ENCODE results near the gene TRMT61A.

TRMT61A gene

DNA sequence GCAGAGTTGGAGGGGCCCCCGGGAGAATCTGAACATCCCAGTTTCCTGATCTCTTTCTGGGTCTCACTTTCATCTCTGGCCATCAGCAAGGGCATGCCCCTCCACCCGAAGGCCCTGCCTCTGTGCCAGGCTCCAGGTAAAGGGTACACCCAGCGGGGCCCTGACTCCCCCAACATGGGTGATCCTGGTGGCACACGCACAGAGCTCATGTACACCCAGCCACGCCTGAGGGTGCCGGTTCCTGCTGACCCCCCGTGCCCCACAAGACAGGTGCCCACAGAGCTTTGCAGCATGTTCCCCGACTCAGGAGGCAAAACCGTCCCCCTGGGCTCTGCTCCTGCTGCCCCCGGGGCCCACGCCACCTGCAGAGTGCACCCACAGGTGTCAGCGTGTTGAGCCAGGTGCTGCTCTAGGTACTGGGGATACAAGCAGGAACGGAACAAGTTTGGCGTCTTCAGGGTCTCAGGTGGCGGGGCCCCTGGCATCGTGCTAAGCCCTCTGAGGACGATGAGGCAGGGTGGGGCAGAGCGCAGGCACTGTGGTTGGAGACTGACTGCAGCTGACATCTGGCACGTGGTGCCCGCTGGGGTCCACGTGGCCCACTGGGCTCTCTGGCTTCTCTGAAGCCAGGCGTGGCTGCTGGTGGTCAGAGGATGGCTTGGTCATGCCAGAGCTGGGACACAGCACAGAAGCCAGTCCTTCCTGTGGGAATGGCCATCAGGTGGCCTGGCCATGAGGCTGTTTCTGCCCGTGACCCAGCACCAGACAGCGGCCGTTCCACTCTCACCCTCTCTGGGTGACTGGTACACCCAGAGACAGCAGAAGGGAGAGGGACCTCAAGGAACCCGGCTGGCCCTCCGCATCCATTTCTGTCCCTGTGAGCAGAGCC lies 19.7 kb downstream of the TRMT61A start:
- DNase-seq, result no peak

DNA sequence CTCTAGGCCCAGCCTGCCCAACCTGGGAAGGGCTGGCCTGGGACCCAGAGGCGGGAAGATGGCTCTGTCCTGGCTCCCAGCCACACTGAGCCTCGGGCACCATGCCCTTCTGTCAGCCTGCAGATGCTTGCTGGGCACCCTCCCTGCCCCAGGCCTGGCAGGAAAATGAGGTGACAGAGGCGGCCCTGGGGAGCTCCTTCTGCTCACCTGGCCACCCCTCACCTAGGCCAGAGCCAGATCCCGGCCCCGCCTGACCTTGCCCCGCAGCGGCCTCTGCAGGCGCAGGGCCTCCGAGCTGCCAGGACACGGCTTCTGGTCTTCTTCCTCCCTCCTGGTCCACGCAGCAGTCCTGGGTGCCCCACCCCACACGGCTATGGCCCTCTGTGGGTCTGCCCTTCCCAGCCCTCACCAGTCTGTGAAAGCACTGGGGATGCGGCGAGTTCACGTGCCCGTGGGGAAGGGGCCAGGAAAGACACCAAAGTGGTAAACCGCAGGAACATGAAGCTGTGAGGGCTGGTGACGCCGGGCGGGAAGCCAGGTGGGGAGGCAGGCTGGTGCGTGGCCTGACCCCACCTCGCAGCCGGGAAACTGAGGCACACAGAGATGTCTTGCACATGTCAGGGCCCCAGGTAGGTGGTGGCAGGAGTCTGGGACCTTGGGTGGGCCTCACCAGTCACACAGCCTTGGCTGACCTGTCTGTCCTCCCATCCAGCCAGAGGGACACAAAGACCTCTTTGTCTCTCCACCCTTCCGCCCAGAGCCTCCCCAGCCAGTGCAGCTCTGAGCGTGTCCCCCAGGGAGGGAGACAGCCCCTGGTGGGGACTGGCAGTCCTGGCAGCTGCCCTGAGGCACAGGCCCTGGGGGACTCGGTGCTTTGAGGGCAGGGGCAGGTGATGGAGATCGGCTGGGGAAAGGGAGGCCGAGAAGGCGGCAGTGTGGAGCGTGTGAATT lies 20.6 kb downstream of the TRMT61A start:
- DNase-seq, result no peak

DNA sequence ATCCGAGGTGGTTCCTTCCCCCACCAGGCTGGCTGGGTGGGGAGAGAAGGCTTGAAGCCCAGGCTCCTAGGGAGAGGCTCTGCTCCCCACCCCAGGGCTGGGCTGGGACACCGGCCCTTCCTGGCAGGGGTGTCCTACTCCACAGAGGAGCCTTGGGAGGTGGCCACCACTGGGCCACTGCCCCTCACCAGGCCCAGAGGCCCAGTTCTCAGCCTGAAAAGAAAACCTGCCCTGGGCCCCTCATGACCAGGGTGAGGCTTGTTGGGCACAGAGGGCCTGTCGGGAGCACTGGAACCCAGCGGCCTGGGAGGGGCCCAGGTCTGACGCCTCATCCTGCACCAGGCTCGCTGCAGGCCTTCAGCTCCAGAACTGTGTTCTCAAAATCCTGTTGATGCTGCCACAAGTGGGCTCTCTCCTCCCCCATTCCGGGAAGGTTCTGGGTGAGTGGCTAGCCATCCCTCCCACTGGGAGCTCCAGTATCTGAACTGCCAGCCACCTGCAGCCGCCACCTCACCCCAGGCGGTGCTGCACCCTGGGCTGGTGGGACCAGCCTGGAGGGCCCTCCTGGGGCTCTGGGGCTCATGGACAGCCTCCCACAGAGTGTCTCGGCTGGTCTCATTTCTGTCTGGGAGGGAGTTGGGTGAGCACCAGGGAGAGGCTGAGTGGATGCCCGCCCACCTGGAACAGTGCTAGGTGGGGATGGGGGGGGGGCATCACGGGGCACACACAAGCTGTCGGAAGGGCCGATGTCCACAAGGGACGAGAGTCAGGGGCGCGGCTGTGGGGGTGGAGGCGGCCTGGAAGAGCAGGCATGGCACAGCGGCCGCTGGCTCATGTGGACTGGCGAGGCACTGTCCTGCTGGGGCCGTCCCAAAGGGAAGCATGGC lies 21.7 kb downstream of the TRMT61A start:
- DNase-seq, result peak in 1 of 4 experiments; percentile 1

DNA sequence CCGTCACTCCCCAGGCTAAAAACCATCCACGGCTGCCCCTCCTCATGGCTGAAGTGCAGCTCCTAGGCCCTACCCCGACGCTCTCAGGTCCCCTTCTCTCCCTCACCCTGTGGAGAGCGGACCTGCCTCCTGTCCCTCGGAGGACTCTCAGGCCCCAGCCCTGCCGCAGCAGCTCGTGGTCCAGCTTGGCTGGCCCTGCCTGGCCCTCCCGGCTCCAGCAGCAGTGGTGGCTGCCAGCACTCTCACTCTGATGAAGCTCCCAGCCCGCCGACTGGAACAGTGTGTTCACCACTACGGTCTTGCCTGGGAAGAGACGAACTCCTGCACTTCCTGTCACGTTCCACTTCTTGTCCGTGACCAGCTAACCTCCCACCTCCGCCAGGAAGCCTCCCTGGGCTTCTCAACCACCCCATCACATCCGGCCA lies 22.4 kb downstream of the TRMT61A start:
- DNase-seq, result no peak

DNA sequence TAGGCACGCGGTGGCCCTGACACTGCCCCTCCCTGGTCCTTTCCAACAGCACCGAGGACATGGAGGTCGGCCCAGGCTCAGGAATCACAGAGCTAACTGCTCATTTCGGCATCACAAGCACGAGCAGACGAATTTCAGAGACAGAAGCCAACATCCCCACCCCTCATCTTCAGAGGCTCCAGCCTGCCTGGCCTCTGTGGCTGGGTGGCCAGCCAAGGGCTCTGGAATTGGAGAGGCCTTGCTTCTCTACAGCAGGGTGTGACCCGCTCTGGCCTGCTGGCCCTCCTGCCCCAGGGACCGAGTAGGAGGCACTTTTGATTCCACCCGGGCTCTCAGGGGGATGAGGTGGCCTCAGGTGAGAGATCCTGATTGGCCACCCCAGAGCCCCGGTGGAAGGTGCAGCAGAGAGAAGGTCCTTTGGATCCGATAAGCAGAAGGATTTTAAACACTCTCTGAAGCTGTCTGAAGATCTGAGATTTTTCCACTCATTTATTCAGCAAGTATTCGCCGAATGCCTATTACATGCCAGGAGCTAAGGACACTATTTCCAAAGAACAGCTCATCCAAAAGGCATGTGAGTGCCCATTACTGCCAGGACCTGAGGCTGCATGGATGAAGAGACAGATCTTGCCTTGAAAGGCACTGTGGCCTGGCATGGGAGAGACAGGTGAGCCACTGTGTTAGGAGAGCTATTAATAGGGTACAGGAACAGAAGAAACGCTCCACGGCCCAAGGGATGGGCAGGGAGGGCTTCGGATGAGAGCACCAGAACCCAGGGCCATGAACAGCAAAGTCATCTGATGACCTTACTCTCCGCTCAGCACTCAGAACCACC lies 23.2 kb downstream of the TRMT61A start:
- DNase-seq, result no peak

DNA sequence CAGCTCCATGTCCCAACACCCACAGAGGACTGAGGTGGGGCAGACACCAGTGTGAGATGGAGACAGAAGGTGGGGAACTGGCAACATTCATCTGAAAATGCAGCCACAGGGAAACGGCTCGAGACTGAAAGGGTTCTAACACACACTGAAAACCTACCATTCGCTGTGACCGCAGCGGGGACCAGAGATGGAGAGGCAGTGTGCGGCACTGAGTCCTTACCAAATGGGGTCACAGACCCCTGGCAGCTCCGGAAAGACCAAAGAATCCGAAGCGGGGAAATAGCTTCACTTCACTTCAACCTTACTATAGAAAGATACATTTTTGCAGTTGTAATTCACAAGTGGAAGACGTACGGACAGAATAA lies 23.8 kb downstream of the TRMT61A start:
- DNase-seq, result no peak

DNA sequence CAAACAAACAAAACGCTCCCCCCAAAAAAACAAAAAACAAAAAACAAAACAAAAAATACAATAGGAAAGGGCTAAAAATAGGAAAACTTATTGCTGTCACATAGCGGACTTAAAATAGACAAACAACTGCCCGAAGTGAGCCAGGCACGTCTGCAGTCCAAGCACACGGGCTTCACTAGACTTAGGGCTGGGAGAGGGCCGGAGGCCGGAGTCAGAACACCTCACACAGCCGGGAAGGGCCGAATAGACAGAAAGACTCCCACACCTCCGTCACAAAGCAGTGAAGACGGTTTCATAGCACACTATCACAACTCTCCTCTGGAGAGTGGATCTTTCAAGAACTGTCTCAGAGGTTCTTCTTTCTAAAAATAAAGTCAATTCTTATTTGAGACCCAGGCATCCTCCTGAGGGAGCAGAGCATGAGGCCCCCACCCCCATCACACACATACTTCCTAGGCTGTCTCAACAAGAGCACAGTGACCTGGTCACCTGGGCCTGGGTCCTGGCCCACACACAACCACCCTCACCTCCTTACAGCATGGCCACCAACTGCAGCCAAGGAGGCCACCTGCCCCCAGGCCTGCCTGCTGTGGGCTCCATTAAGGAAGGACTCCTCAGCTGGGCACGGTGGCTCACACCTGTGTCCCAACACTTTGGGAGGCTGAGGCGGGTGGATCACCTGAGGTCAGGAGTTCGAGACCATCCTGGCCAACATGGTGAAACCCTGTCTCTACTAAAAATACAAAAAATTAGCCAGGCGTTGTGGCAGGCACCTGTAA lies 26.8 kb downstream of the TRMT61A start:
- DNase-seq, result no peak

DNA sequence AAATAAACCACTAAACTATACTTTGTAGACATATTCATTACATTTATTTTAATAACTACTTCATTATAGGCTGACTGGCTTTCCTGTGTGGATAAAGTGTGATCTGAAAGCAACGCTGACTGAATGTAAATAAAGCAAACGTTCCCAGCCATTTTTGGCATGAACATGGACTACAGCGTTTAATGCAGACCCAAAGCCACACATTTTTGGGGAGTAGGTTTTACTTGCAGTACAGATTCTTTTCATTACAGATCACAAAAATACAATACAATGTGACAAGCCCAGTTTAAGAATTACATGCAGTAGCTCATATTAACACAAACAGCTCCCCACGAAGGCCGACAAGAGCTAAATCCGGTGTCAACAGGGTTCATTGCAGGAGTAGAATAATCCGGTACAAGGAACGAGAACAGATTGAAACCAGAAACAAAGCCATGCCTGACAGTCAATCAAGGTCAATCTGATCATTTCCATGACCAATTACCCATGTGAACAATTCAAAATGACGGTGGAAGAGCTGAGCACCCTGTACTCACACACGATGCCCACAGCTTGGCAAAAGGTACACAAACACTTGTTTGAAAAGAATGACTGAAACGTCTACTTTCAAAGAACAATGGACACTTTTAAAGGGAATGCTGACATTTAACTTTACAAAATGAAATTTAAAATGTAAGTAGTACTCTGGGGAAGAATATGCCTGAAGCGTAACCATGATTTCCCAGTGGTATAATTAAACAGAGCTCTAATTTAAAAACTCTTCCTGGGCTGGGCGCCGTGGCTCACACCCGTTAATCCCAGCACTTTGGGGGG lies 28.2 kb downstream of the TRMT61A start:
- no peak for DNase-seq

DNA sequence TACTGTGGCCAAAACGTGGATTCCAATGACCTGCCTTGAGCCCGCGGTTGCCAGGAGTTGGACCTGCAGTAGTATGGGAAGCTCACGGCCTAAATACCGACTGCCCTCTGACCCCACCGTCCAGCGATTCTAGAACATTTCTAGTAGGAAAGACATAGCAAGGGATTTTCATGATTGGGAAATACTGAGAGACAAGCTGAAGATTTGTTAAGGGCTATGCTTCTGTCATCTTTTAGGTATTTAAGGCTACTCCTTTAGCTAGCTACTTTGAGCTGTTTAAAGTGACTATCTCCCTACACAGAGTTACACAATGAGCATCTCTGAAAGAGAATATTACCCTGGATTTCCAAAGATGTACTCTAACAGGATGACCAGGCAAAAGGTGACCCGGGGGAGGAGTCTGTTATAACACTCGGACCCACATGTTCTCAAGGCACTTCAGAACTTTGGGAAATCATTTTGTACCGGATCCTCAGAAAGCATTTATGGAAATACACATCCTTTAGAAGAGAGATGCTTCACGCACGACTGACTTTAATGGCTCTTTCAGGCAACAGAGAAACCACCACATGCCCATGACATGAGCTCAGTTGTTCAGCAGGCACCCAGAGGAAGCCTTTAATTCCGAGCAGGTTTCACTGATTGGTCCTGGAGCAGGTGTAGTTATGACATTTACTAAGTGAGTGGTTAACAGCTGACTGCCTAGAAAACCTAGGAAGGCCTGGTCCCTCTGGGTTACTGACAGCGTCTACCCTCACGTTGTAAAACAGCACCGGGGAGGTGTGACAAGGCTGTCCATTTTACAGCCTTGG lies 29.3 kb downstream of the TRMT61A start:
- DNase-seq, result no peak

DNA sequence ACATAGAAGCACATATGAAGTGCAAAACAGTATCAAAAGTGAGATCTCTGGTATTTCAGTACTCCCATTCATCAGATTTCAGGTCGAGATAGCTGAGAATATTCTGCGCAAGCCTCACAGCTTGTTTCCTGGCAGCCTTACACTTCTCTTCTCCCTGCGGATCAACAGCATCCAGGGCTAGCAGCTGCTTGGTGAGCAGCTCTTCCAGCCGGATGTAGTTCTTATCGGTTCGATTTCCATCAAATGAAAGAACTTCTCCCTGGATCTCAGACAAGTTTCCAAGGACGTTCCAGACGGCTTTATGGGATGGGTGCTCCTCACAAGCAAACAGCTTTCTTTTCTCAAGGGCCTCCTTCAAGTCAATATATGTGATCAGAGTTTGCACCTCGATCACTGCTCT lies 30.8 kb downstream of the TRMT61A start:
- no peak for DNase-seq

DNA sequence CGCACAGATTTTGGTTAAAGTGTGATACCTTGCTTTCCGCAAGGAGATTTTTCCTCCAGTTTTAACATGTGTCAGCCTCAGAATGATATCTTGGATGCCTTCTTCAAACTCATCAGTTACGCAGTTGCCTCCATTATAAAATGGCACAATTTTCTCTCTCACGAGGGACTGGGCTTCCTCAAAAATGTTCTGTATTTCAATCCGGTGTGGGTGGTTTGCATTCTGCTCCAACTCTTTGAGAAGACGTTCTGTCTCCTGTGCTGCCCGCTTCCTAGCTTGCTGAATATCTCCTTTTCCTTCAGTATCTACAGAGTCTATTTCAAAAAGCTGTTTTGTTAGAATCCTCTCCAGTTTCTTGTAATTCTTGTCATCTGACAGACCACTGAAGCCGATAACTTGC lies 31.7 kb downstream of the TRMT61A start:
- DNase-seq, result peak; percentile 21 to 43 (median 40)

DNA sequence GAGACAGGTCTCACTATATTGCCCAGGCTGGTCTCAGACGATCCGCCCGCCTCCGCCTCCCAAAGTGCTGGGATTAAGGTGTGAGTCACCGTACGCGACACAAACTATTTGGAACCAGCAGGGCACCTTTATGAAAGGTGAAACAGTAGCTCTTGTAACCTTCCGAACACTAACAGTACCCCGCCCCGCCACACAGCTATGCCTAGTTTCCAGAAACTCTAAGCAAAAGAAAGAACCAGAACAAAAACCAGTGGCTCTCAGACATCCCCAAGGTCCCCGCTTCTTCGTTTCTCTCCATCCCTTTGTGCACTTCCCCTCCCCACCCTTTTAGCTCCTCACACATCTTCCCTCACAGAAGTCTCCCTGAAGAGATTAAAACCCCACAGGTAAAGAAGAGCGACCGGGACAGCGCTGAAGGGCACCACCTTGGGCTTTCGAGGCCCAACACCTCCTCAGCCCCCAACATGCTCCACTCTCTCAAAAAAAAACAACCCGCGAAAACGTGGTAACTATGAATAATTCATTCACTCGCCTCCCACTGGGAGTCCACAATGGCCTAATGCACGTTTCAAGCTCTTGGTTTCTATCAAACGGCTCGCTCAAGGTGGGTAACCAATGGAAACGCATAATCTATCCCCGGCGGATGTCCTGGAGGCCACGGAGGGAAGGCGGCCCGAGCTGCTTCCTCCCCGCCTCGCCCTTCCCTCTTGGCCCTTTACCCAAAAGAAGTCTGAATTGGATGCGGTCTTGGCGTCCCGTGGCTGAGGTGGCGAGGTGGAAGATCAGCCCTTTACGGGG lies 32.6 kb downstream of the TRMT61A start:
- DNase-seq, result peak; percentile 36 to 68 (median 57)

DNA sequence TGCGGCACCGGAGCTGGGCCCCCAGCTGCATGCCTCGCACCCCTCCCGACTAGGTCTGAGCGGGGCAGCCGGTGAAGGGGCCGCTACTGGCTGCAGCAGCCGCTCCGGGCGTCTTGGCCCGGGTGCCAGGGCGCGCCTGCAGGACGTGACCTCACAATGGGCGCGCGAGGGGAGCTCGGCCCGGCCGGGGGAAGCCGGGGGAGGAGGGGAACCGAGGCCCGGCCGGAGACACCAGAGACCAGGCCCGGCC lies 33.1 kb downstream of the TRMT61A start:
- DNase-seq, result peak; percentile 53 to 79 (median 66)

DNA sequence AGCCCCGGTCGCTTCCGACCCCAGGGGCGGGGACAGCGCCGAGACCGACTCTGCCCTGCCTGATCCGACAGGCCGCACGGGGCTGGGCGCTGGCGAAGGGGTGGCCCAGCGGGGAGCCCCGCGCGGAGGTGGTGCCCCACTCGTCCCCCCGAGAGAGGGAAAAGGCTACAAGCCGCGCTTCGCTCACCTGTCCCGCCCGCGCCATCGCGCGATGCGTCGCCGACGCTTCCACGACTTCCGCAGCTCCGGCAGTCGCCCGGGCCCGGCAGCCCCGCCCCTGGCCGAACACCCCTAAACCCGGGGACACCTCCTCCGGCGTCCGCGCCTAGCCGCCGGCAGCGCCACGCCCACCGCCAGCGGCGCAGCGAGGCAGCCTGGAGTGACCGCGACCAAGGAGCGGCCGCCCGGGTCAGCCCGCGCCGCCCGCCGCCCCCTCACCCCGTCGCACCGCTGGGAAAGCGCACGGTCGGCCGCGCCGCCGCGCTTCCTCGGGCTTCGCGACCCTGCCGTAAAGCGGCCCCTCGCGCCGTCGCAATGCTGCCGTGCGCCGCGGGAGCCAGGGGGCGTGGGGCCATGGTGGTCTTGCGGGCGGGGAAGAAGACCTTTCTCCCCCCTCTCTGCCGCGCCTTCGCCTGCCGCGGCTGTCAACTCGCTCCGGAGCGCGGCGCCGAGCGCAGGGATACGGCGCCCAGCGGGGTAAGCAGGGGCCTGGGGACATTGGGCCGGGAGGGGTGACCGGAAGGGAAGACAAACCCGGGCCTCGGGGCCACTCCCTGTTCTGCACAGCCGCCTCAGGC lies 33.6 kb downstream of the TRMT61A start, which contains the start of the genes BAG5 and COA8:
TSS of gene BAG5 (minus strand) at position 229 of the 797 bp plus-strand sequence. CDS start 1,493 bp downstream, outside the sequence.
TSS of gene COA8 (plus strand) at position 532 of the 797 bp plus-strand sequence. CDS start at position 574, 42 bp downstream.
- DNase-seq, result peak; percentile 85 to 94 (median 90)

DNA sequence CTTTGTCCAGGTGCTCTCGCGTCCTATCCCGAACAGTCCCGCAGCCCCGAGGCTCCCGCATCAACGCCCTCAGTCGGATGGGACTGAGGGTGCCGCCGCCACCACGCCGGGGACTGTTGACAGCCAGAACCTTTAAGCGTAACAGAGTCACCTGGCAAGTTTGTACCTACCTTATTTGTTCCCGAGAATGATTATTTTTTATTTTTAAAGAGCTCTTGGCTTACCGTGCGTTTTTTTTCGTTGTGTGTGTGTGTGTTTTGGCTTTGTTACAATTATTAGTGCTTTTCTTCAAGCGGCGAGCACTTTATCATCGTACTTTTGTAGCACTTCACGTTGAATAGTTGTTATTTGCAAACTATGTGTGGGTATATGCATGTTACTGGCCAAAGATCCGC lies 34.2 kb downstream of the TRMT61A start:
- DNase-seq, result no peak

DNA sequence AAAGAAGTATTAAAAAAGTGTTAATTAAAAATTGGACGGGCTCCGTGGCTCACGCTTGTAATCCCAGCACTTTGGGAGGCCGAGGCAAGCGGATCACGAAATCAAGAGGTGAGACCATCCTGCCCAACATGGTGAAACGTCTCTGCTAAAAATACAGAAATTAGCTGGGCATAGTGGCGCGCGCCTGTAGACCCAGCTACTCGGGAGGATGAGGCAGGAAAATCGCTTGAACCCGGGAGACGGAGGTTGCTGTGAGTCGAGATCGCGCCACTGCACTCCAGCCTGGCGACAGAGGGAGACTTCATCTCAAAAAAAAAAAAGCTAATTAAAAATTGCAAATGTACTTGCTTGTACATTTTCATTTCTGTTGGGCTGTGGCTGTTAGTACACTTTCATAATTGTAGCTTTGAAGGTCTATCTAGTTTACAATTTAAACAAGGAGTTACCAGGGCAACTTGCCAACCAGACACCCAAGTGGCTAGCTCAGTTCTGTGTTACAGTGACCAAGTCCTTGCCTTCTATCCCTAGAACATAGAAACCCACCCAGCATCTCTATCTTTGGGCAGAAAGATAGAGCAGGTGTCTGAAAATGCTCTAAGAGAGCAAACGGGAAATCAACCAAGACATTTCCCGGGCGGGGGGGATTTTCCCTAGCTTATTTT lies 35.0 kb downstream of the TRMT61A start:
- DNase-seq, result no peak

DNA sequence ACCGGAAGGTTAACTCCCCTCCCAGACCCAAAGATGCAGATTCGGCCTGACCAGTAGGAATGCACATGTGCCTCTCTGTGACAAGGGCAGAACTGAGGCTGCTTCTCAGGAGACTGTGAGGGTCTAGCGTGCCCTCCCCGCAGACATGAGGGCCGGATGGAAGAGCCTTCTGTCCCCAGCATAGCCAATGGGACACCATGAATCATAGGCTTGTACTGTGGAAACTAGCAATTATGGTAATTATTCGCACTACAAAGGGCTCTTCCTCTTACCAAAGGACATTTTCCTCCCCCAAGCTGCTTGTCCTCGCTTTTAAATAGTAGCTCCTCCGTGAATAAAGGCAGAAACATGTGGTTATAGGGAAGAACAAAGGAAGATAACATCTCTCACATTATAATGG lies 40.0 kb downstream of the TRMT61A start:
- no peak for DNase-seq

Data from suppressor macrophage (primary cell).